ENCODE measurements around the gene ZNF80.

Gene ZNF80

DNA sequence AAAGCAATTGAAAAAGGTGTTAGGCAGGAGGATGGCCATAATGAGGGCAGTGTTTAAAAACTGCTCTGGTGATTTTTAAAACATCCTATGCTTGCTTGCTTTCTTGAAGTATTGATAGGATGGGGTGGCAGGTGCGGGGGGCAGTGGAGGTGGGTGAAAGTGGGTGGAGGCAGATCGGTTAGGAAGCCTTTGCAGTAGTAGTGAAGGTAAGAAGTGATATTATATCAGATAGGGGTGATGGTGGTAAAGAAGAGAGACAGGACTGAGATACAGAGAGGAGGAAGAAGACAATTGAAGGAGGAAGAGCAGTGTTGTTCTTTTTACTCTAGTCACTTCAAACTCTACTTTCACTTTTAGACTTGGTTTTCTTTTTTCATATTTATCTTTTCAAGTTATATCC, 11.1 kb downstream of the ZNF80 start:
- no peak for TF ChIP-seq EZH2phosphoT487 (IDR thresholded peaks at IDR 0.05; ENCODE audit: borderline replicate concordance, low read length)
- TF ChIP-seq, protein P1, sequence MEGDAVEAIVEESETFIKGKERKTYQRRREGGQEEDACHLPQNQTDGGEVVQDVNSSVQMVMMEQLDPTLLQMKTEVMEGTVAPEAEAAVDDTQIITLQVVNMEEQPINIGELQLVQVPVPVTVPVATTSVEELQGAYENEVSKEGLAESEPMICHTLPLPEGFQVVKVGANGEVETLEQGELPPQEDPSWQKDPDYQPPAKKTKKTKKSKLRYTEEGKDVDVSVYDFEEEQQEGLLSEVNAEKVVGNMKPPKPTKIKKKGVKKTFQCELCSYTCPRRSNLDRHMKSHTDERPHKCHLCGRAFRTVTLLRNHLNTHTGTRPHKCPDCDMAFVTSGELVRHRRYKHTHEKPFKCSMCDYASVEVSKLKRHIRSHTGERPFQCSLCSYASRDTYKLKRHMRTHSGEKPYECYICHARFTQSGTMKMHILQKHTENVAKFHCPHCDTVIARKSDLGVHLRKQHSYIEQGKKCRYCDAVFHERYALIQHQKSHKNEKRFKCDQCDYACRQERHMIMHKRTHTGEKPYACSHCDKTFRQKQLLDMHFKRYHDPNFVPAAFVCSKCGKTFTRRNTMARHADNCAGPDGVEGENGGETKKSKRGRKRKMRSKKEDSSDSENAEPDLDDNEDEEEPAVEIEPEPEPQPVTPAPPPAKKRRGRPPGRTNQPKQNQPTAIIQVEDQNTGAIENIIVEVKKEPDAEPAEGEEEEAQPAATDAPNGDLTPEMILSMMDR (IDR thresholded peaks at IDR 0.05; ENCODE audit: low read depth, low read length, poor library complexity, severe bottlenecking): no peak
- Histone ChIP-seq H3K27ac (ENCODE audit: low read depth, low read length) (no peak overlapping the region), H3K4me1 (ENCODE audit: control insufficient read depth, low read length) (peaks cover 22% of the 10 kb centered on the region), H3K79me2 (ENCODE audit: control insufficient read depth, low read length) (no peaks in the 10 kb centered on the region), H3K9me2 (replicated peaks; ENCODE audit: control insufficient read depth, low read length) (no peaks in the 10 kb centered on the region), H3K36me3 (ENCODE audit: control insufficient read depth, low read length) (peaks cover 3% of the 10 kb centered on the region; the same call in 1 of the 2 replicates), H3F3A (ENCODE audit: control insufficient read depth, insufficient read depth) (no peaks in the 10 kb centered on the region), H4K20me1 (ENCODE audit: control insufficient read depth, insufficient read depth, low read depth, low read length) (no peaks in the 10 kb centered on the region), H3K9me3 (ENCODE audit: control insufficient read depth, insufficient read depth, low read length) (peaks cover 15% of the 10 kb centered on the region), H3K4me3 (ENCODE audit: low read length) (no peak overlapping the region), H3K27me3 (ENCODE audit: control insufficient read depth, low read length) (no peaks in the 10 kb centered on the region), H3K4me2 (ENCODE audit: low read length) (no peak overlapping the region)

DNA sequence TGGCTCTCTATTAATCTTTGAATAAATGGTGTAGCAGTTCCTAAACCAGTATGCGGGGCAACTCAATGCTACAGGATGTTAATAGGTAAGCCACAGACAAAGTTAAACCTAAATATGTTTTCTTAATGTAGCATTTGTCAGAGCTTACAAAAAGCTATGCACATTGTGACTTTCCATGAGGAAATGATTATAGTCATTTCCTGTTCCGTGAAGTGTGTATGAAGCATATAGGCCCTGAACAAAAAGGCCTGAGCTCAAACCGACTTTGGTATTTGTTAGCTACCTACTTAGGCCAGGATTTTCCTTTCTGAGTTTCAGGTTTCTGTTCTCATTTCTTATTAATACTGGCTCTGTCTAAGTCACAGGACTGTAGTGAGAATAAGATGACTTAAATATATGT, 14.2 kb downstream of the ZNF80 start:
- H3K4me2 ChIP-seq (ENCODE audit: low read length): peak overlapping the region; percentile 36
- H3K79me2 ChIP-seq (ENCODE audit: control insufficient read depth, low read length): no peaks in the 10 kb centered on the region
- no peaks in the 10 kb centered on the region for H3K27me3 ChIP-seq (ENCODE audit: control insufficient read depth, low read length)
- H3K4me1 ChIP-seq (ENCODE audit: control insufficient read depth, low read length): peaks cover 54% of the 10 kb centered on the region
- no peak overlapping the region for H3K4me3 ChIP-seq (ENCODE audit: low read length)
- H3K9me2 ChIP-seq (replicated peaks; ENCODE audit: control insufficient read depth, low read length): no peaks in the 10 kb centered on the region
- no peaks in the 10 kb centered on the region for H4K20me1 ChIP-seq (ENCODE audit: control insufficient read depth, insufficient read depth, low read depth, low read length)
- H3F3A ChIP-seq (ENCODE audit: control insufficient read depth, insufficient read depth): no peaks in the 10 kb centered on the region
- H3K36me3 ChIP-seq (ENCODE audit: control insufficient read depth, low read length): peaks cover 3% of the 10 kb centered on the region; the same call in 1 of the 2 replicates
- peaks cover 15% of the 10 kb centered on the region for H3K9me3 ChIP-seq (ENCODE audit: control insufficient read depth, insufficient read depth, low read length)
- H3K27ac ChIP-seq (ENCODE audit: low read depth, low read length): 0 out of 2 replicates have a peak overlapping the region, but pooled peaks have one; percentile 8
- TF ChIP-seq, protein P1 (IDR thresholded peaks at IDR 0.05; ENCODE audit: low read depth, low read length, poor library complexity, severe bottlenecking): no peak
- no peak for TF ChIP-seq EZH2phosphoT487 (IDR thresholded peaks at IDR 0.05; ENCODE audit: borderline replicate concordance, low read length)

DNA sequence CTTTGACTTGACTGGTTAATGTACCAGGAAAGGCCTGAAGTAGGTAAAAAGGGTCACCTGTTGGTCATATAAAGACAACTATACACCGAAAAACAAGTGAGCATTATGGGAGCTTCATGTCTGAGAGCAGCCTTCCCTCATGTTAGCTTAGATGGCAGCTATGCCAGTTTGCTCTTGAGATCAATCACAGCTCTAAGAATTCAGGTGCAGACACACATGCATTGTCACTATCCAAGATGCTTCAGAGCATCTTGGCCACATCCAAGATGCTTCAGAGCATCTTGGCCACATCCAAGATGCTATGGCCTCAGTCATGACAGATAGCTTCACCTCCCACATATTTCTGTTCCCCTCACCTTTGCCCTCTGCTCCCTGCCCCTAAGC, 15.5 kb downstream of the ZNF80 start:
- Histone ChIP-seq H3K4me1 (ENCODE audit: control insufficient read depth, low read length) (peaks cover 66% of the 10 kb centered on the region), H3K4me3 (ENCODE audit: low read length) (no peak overlapping the region)

More for the DNA sequence above, 15.5 kb downstream of the ZNF80 start:
- Histone ChIP-seq H4K20me1 (ENCODE audit: control insufficient read depth, insufficient read depth, low read depth, low read length) (no peaks in the 10 kb centered on the region), H3F3A (ENCODE audit: control insufficient read depth, insufficient read depth) (no peaks in the 10 kb centered on the region), H3K27me3 (ENCODE audit: control insufficient read depth, low read length) (no peaks in the 10 kb centered on the region), H3K79me2 (ENCODE audit: control insufficient read depth, low read length) (no peaks in the 10 kb centered on the region), H3K27ac (ENCODE audit: low read depth, low read length) (no peak overlapping the region), H3K4me2 (ENCODE audit: low read length) (no peak overlapping the region), H3K9me3 (ENCODE audit: control insufficient read depth, insufficient read depth, low read length) (peaks cover 15% of the 10 kb centered on the region), H3K9me2 (replicated peaks; ENCODE audit: control insufficient read depth, low read length) (no peaks in the 10 kb centered on the region), H3K36me3 (ENCODE audit: control insufficient read depth, low read length) (peaks cover 6% of the 10 kb centered on the region; the same call in 1 of the 2 replicates)
- TF ChIP-seq, protein P1 (IDR thresholded peaks at IDR 0.05; ENCODE audit: low read depth, low read length, poor library complexity, severe bottlenecking): no peak
- TF ChIP-seq EZH2phosphoT487 (IDR thresholded peaks at IDR 0.05; ENCODE audit: borderline replicate concordance, low read length): no peak
